Skeletal muscle satellite cell (primary cell): ENCODE data around the gene EFHC2.

Source experiments
- H3K27me3 ChIP-seq: 2 replicates; pipeline ENCODE4 v1.7.0; 2013; ENCODE audit warnings: low read length; ENCODE audit not compliant: control insufficient read depth, insufficient read depth
- H3K36me3 ChIP-seq: 2 replicates; pipeline ENCODE4 v1.7.0; 2013; ENCODE audit warnings: mild to moderate bottlenecking, control low read depth, low read length; ENCODE audit not compliant: insufficient read depth
- H3K4me1 ChIP-seq: 2 replicates; pipeline ENCODE4 v1.7.0; 2013; ENCODE audit warnings: low read length; ENCODE audit not compliant: control insufficient read depth, insufficient read depth
- H3K4me2 ChIP-seq: 2 replicates; pipeline ENCODE4 v1.7.0; 2013; ENCODE audit warnings: mild to moderate bottlenecking, low read length
- H3K4me3 ChIP-seq: 2 replicates; pipeline ENCODE4 v1.7.0; 2013; ENCODE audit warnings: low read length
- H3K9ac ChIP-seq: 2 replicates; pipeline ENCODE4 v1.7.0; 2013; ENCODE audit warnings: mild to moderate bottlenecking, low read depth, low read length, moderate library complexity
- H3K9me3 ChIP-seq: replicated peaks from 2 replicates; pipeline ENCODE4 v1.7.0; 2013; ENCODE audit warnings: mild to moderate bottlenecking, control low read depth, low read length

Gene EFHC2

GRCh38 chrX:44319550-44319949 is 23.9 kb downstream of the EFHC2 start:
- no peaks in the 10 kb centered on the region for H3K27me3 ChIP-seq
- no peaks in the 10 kb centered on the region for H3K4me1 ChIP-seq
- no peak overlapping the region for H3K4me3 ChIP-seq
- H3K36me3 ChIP-seq: no peaks in the 10 kb centered on the region
- H3K4me2 ChIP-seq: no peak overlapping the region
- no peak overlapping the region for H3K9ac ChIP-seq
- H3K9me3 ChIP-seq: no peaks in the 10 kb centered on the region

GRCh38 chrX:44317181-44317580 is 26.3 kb downstream of the EFHC2 start:
- Histone ChIP-seq H3K36me3 (no peaks in the 10 kb centered on the region), H3K27me3 (no peaks in the 10 kb centered on the region), H3K4me3 (no peak overlapping the region), H3K4me1 (peaks cover 3% of the 10 kb centered on the region), H3K9ac (no peak overlapping the region), H3K4me2 (no peak overlapping the region), H3K9me3 (no peaks in the 10 kb centered on the region)

GRCh38 chrX:44314808-44315207 is 28.7 kb downstream of the EFHC2 start:
- Histone ChIP-seq H3K4me2 (no peak overlapping the region), H3K4me3 (no peak overlapping the region), H3K4me1 (peaks cover 3% of the 10 kb centered on the region)

GRCh38 chrX:44314259-44314734 is 29.2 kb downstream of the EFHC2 start:
- Histone ChIP-seq H3K27me3 (no peaks in the 10 kb centered on the region), H3K36me3 (no peaks in the 10 kb centered on the region), H3K4me3 (no peak overlapping the region), H3K9me3 (no peaks in the 10 kb centered on the region), H3K4me2 (no peak overlapping the region), H3K4me1 (peaks cover 3% of the 10 kb centered on the region), H3K9ac (no peak overlapping the region)

More at GRCh38 chrX:44314808-44315207, 28.7 kb downstream of the EFHC2 start:
- Histone ChIP-seq H3K9me3 (no peaks in the 10 kb centered on the region), H3K36me3 (no peaks in the 10 kb centered on the region), H3K27me3 (no peaks in the 10 kb centered on the region), H3K9ac (no peak overlapping the region)

- no peaks in the 10 kb centered on the region for H3K27me3 ChIP-seq
- peaks cover 3% of the 10 kb centered on the region for H3K4me1 ChIP-seq
- no peak overlapping the region for H3K9ac ChIP-seq
Measured at GRCh38 chrX:44312421-44312820, 31.1 kb downstream of the EFHC2 start.

GRCh38 chrX:44310227-44310626 is 33.2 kb downstream of the EFHC2 start:
- H3K4me3 ChIP-seq: no peak overlapping the region
- no peak overlapping the region for H3K4me2 ChIP-seq
- H3K4me1 ChIP-seq: peaks cover 3% of the 10 kb centered on the region
- no peaks in the 10 kb centered on the region for H3K9me3 ChIP-seq
- no peaks in the 10 kb centered on the region for H3K36me3 ChIP-seq
- H3K27me3 ChIP-seq: no peaks in the 10 kb centered on the region
- H3K9ac ChIP-seq: no peak overlapping the region

More at GRCh38 chrX:44312421-44312820, 31.1 kb downstream of the EFHC2 start:
- Histone ChIP-seq H3K36me3 (no peaks in the 10 kb centered on the region), H3K9me3 (no peaks in the 10 kb centered on the region), H3K4me3 (no peak overlapping the region), H3K4me2 (no peak overlapping the region)

GRCh38 chrX:44308869-44309268 is 34.6 kb downstream of the EFHC2 start:
- H3K9me3 ChIP-seq: no peaks in the 10 kb centered on the region
- H3K36me3 ChIP-seq: no peaks in the 10 kb centered on the region
- no peak overlapping the region for H3K4me2 ChIP-seq
- H3K27me3 ChIP-seq: no peaks in the 10 kb centered on the region
- no peak overlapping the region for H3K9ac ChIP-seq
- H3K4me1 ChIP-seq: no peaks in the 10 kb centered on the region
- H3K4me3 ChIP-seq: no peak overlapping the region

GRCh38 chrX:44306356-44306755 is 37.1 kb downstream of the EFHC2 start:
- H3K4me1 ChIP-seq: no peaks in the 10 kb centered on the region
- H3K9ac ChIP-seq: no peak overlapping the region
- H3K9me3 ChIP-seq: no peaks in the 10 kb centered on the region
- H3K36me3 ChIP-seq: no peaks in the 10 kb centered on the region
- H3K4me3 ChIP-seq: no peak overlapping the region
- H3K4me2 ChIP-seq: no peak overlapping the region
- no peaks in the 10 kb centered on the region for H3K27me3 ChIP-seq

GRCh38 chrX:44305921-44306320 is 37.6 kb downstream of the EFHC2 start:
- no peak overlapping the region for H3K9ac ChIP-seq
- no peak overlapping the region for H3K4me3 ChIP-seq
- no peaks in the 10 kb centered on the region for H3K4me1 ChIP-seq
- H3K27me3 ChIP-seq: no peaks in the 10 kb centered on the region
- no peaks in the 10 kb centered on the region for H3K36me3 ChIP-seq
- no peaks in the 10 kb centered on the region for H3K9me3 ChIP-seq
- no peak overlapping the region for H3K4me2 ChIP-seq

- no peak overlapping the region for H3K4me2 ChIP-seq
- H3K36me3 ChIP-seq: no peaks in the 10 kb centered on the region
- no peaks in the 10 kb centered on the region for H3K4me1 ChIP-seq
- H3K9ac ChIP-seq: no peak overlapping the region
- no peaks in the 10 kb centered on the region for H3K9me3 ChIP-seq
- H3K4me3 ChIP-seq: no peak overlapping the region
- no peaks in the 10 kb centered on the region for H3K27me3 ChIP-seq
Measured at GRCh38 chrX:44303119-44303518, 40.4 kb downstream of the EFHC2 start.

- H3K36me3 ChIP-seq: no peaks in the 10 kb centered on the region
- H3K4me1 ChIP-seq: no peaks in the 10 kb centered on the region
- H3K9me3 ChIP-seq: no peaks in the 10 kb centered on the region
- no peak overlapping the region for H3K9ac ChIP-seq
- H3K4me3 ChIP-seq: no peak overlapping the region
- H3K4me2 ChIP-seq: no peak overlapping the region
- H3K27me3 ChIP-seq: no peaks in the 10 kb centered on the region
Measured at GRCh38 chrX:44299177-44299576, 44.3 kb downstream of the EFHC2 start.

GRCh38 chrX:44291468-44292092 is 51.9 kb downstream of the EFHC2 start:
- H3K9ac ChIP-seq: no peak overlapping the region
- peaks cover 3% of the 10 kb centered on the region for H3K27me3 ChIP-seq
- H3K36me3 ChIP-seq: no peaks in the 10 kb centered on the region
- no peaks in the 10 kb centered on the region for H3K4me1 ChIP-seq
- no peak overlapping the region for H3K4me2 ChIP-seq
- no peaks in the 10 kb centered on the region for H3K9me3 ChIP-seq
- no peak overlapping the region for H3K4me3 ChIP-seq
